Measurements from ENCODE around the gene TSPAN12. TPM values are rescaled to one million over a fixed set of nuclear protein-coding genes. Genes with fewer than 3 reads are reported as not detected.

TSPAN12 gene
- total and polyA plus RNA-seq, 7 donors: 1.5 to 3.8 (median 2.3) TPM

GRCh38 chr7:120860156-120860555 is 2.2 kb upstream of the TSPAN12 start:
- H3K9me3 ChIP-seq: no peaks in the 10 kb centered on the region
- no peak overlapping the region for H3K27ac ChIP-seq
- TF ChIP-seq CTCF (IDR thresholded peaks at IDR 0.05): no peak
- ATAC-seq (no peak), DNase-seq (no peak)
- no peaks in the 10 kb centered on the region for H3K36me3 ChIP-seq (ENCODE audit: insufficient read depth in 1 of 2, low read depth in 1 of 2)
- 53 to 76% (median 56%) methylated on average over 2 of the region's 2 CpGs for WGBS, 3 donors
- no peak overlapping the region for H3K4me3 ChIP-seq
- H3K4me1 ChIP-seq: no peaks in the 10 kb centered on the region
- no peaks in the 10 kb centered on the region for H3K27me3 ChIP-seq (ENCODE audit: insufficient read depth in 3 of 3, low read length in 2 of 3)
- intact Hi-C loops (cut with DNase I): no loop called here

- H3K27me3 ChIP-seq (ENCODE audit: insufficient read depth in 3 of 3, low read length in 2 of 3): no peaks in the 10 kb centered on the region
- no peak for TF ChIP-seq CTCF (IDR thresholded peaks at IDR 0.05)
- ATAC-seq: no peak
Measured at GRCh38 chr7:120859459-120859858, 1.5 kb upstream of the TSPAN12 start.

GRCh38 chr7:120856621-120857352 is 1.2 kb downstream of the TSPAN12 start:
- Histone ChIP-seq H3K4me1 (no peaks in the 10 kb centered on the region), H3K4me3 (peak overlapping the region; percentile 83), H3K27ac (peak overlapping the region; percentile 83), H3K36me3 (ENCODE audit: insufficient read depth in 1 of 2, low read depth in 1 of 2) (no peaks in the 10 kb centered on the region), H3K9me3 (no peaks in the 10 kb centered on the region), H3K27me3 (ENCODE audit: insufficient read depth in 3 of 3, low read length in 2 of 3) (no peaks in the 10 kb centered on the region)
- 3 to 4% (median 3%) methylated on average over 37 to 39 of the region's 39 CpGs for WGBS, 3 donors
- peak; percentile 29 to 57 for DNase-seq
- ATAC-seq: peak; percentile 52 to 60 (median 58)
- intact Hi-C loops (cut with DNase I): loop anchor here in 1 of 2 donors (5.0 kb wide), 1 partner anchor 49 kb away; no protein-coding TSS in a partner anchor
- TF ChIP-seq CTCF (IDR thresholded peaks at IDR 0.05): no peak

More at GRCh38 chr7:120859459-120859858, 1.5 kb upstream of the TSPAN12 start:
- WGBS, 3 donors: 75 to 89% (median 78%) methylated on average over 6 of the region's 6 CpGs
- H3K36me3 ChIP-seq (ENCODE audit: insufficient read depth in 1 of 2, low read depth in 1 of 2): no peaks in the 10 kb centered on the region
- H3K4me1 ChIP-seq: no peaks in the 10 kb centered on the region
- no peak for DNase-seq
- intact Hi-C loops (cut with DNase I): loop anchor here in 1 of 2 donors (2.0 to 5.0 kb wide), 2 partner anchors 52 to 89 kb away; no protein-coding TSS in a partner anchor
- H3K4me3 ChIP-seq: no peak overlapping the region
- H3K27ac ChIP-seq: no peak overlapping the region
- H3K9me3 ChIP-seq: no peaks in the 10 kb centered on the region

- no peaks in the 10 kb centered on the region for H3K27me3 ChIP-seq (ENCODE audit: insufficient read depth in 3 of 3, low read length in 2 of 3)
- intact Hi-C loops (cut with DNase I): loop anchor here in 1 of 2 donors (5.0 kb wide), 1 partner anchor 49 kb away; no protein-coding TSS in a partner anchor
- no peak overlapping the region for H3K27ac ChIP-seq
- DNase-seq: no peak
- no peaks in the 10 kb centered on the region for H3K4me1 ChIP-seq
- TF ChIP-seq CTCF (IDR thresholded peaks at IDR 0.05): no peak
- peak overlapping the region; percentile 83 for H3K4me3 ChIP-seq
- no peak for ATAC-seq
- WGBS, 3 donors: 71 to 74% (median 71%) methylated on average over 5 of the region's 5 CpGs
- H3K36me3 ChIP-seq (ENCODE audit: insufficient read depth in 1 of 2, low read depth in 1 of 2): no peaks in the 10 kb centered on the region
- H3K9me3 ChIP-seq: no peaks in the 10 kb centered on the region
Measured at GRCh38 chr7:120856198-120856597, 1.7 kb downstream of the TSPAN12 start.
